Keratinocyte (primary cell): ENCODE results near the gene ERMP1.

ENCODE experiments used
- CTCF ChIP-seq, 3 experiments: IDR thresholded peaks in 1 of 3; conservative IDR thresholded peaks in 1 of 3; optimal IDR thresholded peaks in 1 of 3; 2 replicates in 2 of 3; 3 replicates in 1 of 3; pipeline versions ENCODE3 to v1.5.1; 2011; ENCODE audit warnings: low read length in 3 of 3, mild to moderate bottlenecking in 3 of 3, moderate library complexity in 2 of 3, control low read depth in 1 of 3, inconsistent platforms in 1 of 3; ENCODE audit not compliant: insufficient read depth in 2 of 3; ENCODE audit errors: extremely low read depth in 1 of 3
- EZH2 ChIP-seq: IDR thresholded peaks from one replicate; pipeline ENCODE4 v1.6.1; 2012; ENCODE audit warnings: inconsistent platforms, mild to moderate bottlenecking, low read length, moderate library complexity

- TF ChIP-seq CTCF (optimal IDR thresholded peaks at IDR 0.05 in 1 of 3, IDR thresholded peaks at IDR 0.05 in 1 of 3, conservative IDR thresholded peaks at IDR 0.05 in 1 of 3; ENCODE audit: extremely low read depth in 1 of 3, insufficient read depth in 2 of 3, low read length in 3 of 3) (no peak), EZH2 (no peak)
Measured at GRCh38 chr9:5818424-5819142, 14.3 kb downstream of the ERMP1 start.
